Astrocyte (in vitro differentiated cells and primary cell): ENCODE measurements around the gene C6orf62.

Experiments used
- EZH2 ChIP-seq: IDR thresholded peaks from 2 replicates; pipeline ENCODE4 v1.6.1; 2012; ENCODE audit warnings: mild to moderate bottlenecking, low read length, inconsistent platforms; ENCODE audit not compliant: insufficient read depth
- TF ChIP-seq, protein P1 (sequence below): IDR thresholded peaks from 2 replicates; pipeline ENCODE4 v1.5.1; 2011; ENCODE audit warnings: low read depth, mild to moderate bottlenecking, inconsistent platforms, low read length, moderate library complexity; ENCODE audit not compliant: insufficient read depth

DNA sequence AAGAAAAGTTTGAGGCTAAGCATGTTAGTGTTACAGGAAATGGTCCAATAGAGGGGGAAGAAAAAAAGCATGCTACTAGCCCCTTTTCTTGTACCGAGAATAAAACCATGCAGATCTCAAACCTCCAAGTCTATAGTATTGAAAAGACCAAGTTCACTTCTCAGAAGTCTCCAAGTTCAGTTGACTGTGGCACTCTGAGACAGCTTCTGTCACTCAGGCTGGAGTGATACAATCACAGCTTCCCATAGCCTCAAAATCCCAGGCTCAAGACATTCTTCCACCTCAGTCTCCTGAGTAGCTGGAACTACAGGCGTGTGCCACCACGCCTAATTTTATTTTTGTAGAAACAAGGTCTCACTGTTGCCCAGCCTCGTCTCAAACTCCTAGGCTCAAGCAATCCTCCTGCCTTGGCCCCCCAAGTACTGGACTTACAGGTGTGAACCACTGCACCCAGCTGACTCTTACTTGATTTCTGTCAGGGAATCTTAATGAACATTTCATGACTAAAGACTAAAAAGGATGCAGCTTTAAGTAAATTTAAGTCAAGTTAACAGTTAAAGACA is 16.2 kb downstream of the C6orf62 start:
- TF ChIP-seq, protein P1, sequence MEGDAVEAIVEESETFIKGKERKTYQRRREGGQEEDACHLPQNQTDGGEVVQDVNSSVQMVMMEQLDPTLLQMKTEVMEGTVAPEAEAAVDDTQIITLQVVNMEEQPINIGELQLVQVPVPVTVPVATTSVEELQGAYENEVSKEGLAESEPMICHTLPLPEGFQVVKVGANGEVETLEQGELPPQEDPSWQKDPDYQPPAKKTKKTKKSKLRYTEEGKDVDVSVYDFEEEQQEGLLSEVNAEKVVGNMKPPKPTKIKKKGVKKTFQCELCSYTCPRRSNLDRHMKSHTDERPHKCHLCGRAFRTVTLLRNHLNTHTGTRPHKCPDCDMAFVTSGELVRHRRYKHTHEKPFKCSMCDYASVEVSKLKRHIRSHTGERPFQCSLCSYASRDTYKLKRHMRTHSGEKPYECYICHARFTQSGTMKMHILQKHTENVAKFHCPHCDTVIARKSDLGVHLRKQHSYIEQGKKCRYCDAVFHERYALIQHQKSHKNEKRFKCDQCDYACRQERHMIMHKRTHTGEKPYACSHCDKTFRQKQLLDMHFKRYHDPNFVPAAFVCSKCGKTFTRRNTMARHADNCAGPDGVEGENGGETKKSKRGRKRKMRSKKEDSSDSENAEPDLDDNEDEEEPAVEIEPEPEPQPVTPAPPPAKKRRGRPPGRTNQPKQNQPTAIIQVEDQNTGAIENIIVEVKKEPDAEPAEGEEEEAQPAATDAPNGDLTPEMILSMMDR, result no peak
- TF ChIP-seq EZH2, result no peak
